NCI-H82 treated with DMSO at 0.1 percent for 48 hours (cell line): ENCODE measurements around the gene TRAPPC2L.

Experiments used
- DNase-seq: peaks from one replicate; lab custom pipeline; 2025; ENCODE audit not compliant: unreplicated experiment; lab: John Stamatoyannopoulos, UW

Gene TRAPPC2L

DNA sequence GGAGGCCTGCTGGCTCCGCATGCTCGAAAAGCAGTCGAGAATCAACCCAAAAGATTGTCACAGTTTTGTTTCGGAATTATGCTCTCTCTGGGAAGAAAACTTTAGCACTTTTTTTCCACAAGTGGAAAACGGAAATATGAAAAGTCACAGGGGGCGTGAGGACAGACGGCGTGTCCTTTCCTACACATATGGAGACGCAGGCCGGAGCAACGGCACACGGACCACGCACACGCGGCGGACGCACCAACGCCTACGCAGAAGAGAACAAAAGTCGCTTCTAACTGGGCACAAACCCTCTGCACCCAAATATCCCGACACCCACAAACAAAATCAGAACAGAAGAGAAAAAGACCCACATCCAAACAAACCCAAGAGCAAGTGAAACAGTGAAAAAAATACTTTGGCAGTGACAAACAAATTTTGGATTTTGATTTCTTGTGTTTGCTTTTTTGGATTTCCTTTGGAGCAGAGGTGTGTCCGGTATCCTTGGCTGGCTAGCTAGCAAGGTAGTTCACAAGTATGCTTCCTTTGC is 18.8 kb downstream of the TRAPPC2L start:
- DNase-seq: no peak

DNA sequence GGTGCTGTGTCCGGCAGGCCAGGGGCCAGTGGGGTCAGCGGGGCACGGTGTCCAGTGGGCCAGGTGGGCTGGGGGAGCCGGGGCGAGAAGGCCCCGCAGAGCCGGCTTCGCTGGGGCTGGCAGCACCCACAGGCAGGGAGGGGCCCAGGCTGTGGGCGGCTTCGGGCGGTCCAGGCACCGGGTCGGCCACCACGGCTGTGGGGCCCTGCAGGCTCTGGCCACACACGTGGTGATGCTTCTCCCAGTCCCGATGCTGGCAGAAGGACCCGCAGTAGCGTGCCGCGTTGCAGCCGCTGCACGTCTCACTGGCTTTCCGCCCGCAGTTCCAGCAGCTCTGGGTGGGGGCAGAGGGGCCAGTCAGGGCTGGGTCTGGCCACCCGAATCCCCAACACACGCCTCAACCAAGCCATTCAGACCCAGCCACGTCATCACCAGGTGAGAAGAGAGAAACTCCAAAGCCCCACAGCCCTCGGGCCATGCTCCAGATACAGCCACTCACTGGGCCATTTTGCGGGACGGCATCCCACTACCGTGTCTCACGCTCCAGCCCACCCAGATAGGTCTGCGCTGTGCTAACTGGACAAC is 20.1 kb downstream of the TRAPPC2L start:
- DNase-seq: no peak

DNA sequence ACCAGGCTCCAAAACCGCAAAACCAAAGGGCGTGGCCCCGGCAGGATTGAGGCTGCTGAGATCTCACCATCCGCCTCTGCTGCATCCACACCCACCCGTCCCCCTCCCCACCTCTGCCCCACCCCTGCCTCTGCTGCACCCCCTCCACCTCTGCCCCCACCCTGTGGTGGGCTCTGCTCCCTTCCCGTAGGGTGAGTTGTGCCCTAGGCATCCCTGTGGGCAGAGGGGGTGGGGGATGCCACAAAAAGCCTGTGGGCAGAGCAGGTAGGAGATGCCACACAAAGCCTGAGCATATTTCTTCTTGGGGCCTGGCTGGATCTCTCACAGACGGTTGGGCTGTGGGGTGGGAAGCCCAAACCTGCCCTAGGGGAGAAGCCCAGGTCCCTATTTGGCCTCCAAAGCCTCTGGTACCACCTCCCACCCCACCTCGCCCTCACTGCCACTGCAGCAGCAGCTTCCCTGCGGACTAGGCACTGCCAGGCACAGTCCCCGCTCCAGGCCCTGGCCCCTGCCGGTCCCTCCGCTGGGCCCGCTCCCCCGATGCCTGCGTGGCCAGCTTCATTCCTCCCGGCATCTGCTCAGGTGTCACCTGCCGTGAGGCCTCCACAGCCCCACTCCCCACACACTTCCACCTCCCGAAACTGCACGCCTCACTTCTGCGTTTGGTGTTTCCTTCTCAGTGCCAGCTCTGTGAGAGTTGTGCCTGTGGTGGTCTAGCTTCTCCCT is 20.8 kb downstream of the TRAPPC2L start:
- DNase-seq: no peak

DNA sequence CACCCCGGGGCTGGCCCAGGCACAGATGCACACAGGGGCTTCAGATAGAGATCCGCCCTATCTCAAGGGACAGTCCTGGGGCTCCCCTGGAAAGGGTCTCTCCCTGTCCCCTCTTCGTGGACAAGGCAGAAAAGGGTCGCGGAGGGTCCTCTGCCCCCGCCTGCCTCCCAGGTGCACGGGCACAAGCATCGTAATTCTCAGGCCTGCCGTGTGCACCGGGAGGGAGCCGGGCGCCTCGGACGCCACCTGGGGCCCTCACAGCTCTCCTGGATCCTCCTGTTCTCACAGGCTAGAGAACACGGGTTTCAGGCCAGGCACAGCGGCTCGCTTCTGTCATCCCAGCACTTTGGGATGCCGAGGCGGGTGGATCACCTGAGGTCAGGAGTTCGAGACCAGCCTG is 21.4 kb downstream of the TRAPPC2L start:
- no peak for DNase-seq

DNA sequence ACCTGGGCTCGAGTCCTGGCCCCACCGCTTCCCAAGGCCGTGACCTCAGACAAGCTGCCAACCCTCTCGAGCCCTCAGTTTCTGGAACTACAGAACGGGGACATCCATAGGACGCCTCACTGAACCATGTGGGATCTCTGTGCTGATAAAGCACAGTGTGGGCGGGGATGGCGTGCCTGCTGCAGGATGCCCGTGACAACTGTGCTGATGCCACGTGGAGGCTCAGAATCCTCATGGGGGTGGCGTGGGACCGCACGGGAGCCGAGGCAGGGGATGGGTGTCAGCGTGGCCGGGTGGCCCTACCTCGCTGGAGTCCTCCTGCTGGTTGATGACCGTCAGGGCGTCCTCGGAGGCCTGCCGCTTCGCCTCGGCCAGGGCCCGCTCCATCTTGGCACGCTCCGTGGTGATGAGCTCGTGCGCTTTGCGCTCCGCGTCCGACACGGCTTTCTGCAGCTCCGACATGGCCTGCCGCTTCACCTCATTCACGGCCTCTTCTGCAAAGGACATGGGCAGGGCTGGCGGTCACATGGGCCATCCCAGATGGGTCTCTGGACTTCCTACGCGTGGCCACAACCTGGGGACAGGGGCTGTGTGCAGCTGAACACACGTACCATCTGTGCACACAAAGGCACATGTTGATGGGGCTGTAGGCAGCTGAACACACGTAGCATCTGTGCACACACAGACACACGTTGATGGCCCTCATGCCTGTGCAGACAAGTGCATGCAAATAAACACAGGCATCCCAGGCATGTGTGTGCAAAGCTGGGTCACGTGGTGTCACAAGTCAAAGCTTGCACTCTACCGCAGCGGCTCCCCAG is 22.2 kb downstream of the TRAPPC2L start:
- DNase-seq: no peak

DNA sequence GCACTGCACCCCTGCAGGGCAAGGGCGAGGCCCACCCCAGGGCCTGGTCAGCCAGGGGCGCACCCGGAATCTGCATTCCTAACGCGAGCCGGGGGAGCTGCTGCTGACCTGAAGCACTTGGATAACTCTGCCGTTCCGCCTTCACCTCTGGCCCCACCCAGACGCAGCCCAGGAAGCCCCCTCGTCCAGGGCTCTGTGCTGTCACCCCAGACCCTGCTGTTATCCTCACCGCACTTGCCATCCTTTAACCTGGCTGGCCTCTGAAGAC is 22.8 kb downstream of the TRAPPC2L start:
- no peak for DNase-seq

DNA sequence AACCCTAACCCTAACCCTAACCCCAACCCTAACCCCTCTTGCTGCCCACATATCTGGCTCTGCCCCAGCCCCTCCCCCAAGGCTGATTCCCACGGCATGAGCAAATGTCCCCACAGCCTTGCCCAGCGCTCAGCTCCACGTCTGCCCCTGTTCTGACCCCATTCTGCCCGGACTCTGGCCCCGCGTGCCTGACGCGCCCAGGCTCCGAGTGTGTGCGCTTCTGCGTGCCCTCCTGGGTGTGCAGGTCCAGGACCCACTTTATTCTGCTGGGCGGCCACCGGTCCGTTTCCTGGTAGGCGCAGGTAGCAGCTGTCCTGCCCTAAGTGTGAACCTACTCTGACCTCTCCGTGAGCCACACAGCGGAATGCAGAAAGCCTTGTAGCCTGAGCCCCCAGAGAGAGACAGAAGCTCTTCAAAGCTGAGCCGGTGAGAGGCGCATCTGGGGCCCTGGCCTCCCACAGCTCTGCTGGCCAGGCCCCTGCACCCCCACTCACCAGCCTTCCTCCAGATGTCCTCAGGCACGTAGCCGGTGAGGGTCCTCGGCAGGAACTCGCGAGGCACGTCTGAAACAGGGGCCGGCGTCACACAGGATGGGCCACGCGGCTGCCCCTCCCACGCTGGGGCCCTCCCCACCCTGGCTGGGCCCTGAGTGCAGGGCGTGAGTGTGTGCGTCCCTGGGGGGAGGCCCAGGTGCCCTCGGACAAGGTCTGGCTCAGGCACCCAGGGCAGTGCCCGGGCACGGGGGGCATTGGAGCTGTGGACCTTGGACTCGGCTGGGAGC is 23.5 kb downstream of the TRAPPC2L start:
- no peak for DNase-seq

DNA sequence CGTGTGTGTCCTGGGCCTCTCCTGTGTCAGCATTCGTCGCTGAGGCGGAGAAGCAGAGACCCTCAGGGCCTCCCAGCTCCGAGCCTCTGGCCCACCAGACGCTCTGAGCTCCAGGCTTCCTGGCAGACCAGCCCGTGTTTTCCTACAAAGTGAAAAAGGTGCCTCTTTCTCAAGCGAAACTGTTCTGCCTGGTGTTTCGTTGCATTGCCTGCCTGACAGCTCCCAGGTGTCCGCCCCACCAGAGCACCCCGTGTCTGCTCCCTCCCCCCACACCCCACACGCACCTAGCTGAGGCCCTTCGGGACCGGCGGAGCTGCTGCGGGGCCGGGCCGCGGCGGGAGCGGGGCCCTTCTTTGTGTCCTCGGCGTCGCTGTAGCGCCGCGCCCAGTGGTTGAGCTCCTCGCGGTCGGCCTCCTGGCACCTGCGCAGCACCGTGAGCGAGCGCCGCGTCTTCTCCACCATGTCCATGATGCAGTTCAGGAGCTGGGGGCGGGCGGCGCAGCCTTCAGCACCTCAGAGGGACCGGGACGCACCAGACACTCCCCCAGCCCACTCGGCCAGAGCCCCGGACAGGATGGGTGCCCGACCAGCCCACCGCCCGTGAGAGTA is 24.2 kb downstream of the TRAPPC2L start:
- no peak for DNase-seq

DNA sequence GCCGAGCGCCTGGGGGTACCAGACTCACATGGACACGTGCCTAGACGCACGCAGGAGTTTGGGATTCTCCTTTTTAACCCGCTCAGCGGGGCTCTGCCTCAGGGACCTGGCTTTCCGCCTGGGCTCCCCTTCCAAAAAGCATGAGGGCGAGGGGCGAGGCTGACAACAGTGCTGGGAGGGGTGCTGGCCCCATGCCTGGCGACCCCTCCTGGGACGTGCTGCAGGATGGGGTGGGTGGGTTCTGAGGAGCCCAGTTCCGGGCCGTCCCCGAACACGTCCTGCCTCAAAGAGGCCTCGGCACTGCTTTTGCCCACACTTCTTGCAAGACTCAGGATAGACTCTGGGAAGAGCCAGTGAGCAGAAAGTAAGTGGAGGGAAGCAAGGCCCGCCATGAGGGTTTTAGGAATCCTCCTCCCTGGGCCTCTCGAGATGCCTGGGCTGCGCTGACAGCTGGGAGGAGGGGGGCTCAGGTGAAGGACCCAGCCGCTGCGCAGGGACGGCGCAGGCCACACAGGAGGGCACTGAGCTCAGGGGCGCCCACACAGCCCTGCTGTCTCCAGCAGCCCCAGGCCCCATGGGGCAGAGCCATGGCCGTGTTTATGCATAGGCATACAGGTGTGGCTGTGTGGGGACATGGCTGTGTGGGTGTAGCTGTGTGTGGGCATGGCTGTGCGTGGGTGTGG is 24.9 kb downstream of the TRAPPC2L start:
- DNase-seq: no peak

DNA sequence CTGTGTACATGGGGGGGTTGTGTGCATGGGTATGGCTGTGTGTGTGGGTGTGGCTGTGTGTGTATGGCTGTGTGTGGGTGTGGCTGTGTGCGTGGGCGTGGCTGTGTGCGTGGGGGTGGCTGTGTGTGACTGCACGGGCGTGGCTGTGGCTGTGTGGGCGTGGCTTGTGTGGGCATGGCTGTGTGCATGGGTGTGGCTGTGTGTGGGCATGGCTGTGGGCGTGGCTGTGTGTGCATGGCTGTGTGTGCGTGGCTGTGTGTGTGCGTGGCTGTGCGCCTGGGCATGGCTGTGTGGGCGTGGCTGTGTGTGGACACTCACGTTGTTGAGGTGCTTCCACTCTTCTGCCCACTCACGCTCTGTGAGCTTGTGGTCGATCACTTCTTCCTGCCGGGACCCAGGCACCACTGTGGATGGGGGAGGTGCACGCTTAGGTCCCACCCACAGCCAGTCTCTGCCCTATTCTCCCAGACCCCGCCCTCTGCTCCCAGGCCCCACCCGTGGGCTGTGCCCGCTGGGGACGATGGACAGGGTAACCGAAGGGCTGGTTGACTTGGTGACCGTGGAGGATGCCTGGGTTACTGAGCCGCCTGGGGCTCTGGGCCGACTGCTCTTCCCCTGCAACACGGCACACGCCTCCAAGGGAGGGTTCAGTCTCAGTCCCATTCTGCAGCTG is 25.6 kb downstream of the TRAPPC2L start:
- no peak for DNase-seq

DNA sequence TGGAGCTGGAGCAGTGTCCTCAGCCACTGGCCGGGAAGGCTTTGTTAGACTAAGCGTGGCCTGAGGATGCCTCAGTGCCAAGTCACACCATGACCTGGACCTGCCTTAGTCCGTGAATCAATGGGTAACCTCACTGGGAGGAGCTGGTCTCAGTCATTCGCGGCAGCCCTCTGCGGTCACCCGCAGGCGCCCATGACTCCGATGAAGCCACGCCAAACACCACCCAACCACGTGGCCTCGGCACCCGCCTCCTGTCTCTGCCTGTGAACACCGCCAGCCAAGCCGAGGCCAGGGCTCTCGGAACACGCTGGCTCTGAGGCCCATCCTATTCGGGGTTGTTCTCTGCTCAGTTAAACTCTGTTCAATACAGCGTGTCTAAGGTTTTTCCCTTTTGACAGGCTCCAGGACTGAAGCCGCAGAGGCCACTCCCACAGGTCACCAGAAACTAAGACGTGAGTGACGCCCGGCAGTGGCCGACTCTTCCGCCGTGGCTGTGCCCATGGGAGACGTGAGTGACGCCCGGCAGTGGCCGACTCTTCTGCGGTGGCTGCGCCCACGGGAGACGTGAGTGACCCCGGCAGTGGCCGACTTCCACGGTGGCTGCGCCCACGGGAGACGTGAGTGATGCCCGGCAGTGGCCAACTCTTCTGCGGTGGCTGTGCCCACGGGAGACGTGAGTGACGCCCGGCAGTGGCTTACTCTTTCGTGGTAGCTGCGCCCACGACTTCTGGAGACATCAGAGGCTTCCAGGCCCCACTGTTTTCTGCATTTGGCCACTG is 26.4 kb downstream of the TRAPPC2L start:
- no peak for DNase-seq

DNA sequence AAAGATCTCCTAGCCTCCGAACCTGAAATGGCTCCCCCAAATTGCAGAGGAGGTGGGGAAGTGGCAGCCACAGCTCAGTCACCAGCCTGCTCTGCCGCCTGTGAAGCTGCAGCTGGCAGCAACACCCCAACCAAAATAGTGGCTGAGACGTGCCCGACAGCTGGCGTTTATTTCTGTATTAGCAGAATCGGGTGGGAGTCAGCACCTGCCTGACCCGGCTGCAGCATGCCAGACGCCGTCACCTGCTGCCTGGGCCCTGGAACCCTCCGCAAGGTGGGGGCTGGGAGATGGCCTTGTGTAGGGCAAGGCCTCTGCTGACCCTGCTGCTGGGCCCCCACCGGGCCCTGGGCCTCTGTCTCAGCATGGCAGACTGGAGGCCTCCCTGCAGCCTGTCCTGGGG is 27.0 kb downstream of the TRAPPC2L start:
- no peak for DNase-seq

DNA sequence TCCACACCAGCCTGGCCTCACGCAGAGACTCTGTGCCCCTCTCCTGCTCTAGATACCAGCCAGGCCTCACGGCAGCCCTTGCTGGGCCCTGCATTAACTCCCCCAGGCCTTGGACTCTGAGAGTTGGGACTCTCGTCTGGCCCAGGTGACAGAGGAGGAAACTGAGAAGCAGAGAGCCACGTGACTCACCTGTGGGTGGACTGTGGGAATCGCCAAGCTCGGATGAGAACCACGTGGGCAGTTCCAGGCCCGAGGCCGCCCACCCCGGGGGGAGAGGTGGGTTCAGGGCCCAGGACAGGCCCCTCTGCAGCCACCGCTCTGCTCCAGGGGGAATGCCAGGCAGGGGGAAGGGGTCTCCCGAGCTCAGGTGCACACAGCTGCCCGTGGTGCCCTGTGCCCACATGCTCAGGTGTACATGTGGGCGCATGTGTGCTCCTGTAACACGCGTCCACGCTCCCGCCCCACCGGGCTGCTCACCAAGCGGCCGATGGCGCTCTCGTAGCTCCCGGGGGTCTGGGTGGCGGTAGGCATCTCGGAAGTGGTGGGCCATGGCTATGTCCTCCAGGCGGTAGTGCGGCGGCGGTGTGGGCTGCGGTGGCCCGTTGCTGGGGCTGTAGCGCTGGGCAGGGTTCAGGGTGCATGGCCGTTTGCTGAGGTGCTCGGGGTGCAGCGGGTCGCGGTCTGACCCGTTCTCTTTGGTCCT is 27.8 kb downstream of the TRAPPC2L start:
- no peak for DNase-seq

DNA sequence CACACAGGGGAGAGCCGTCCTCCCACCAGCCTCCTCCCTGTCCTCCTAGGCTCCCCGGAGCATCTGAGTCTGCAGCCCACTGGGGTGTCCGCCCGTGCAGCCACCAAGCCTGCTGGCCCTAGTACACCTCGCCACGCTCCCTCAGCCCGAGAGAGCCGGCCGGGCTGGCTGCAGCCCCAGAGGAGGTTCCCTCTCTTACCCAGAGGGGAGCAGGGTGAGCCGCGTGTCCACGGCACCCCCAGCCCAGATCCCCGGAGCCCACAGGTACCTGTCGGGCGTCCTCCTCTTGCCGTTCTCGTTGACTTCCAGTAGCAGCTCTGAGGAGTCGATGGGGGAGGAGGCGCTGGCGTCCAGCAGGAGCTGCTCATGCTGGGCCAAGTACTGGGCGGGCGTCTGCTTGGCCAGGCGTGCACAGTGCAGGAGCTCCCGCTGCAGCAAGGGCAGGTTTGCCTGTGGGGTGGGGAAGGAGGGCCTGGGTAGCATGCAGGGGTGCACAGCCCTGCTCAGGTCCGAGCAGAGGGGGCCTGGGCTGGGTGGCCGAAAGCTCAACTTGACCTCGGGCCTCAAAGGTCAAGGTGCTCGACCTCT is 28.9 kb downstream of the TRAPPC2L start:
- no peak for DNase-seq

DNA sequence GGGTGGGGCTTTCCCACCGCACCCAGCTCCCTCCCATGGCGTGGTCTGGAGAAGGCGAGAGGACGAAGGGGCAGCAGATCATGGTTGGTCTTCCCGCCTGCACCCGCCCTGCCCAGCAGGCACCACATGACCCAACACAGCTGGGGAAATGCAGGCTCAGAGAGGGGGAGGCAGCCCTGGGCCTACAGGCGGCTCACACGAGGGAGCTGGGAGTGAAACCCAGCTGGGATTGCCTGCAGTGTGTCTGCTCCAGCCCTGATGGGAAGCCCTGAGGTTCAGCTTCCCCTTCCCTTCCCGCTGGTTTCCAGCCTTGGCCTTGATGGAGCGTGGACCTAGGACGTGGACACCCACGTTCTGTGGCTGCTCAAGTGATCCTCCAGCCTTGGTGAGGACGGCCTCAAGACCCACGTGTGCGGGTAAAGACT is 29.5 kb downstream of the TRAPPC2L start:
- DNase-seq: no peak

DNA sequence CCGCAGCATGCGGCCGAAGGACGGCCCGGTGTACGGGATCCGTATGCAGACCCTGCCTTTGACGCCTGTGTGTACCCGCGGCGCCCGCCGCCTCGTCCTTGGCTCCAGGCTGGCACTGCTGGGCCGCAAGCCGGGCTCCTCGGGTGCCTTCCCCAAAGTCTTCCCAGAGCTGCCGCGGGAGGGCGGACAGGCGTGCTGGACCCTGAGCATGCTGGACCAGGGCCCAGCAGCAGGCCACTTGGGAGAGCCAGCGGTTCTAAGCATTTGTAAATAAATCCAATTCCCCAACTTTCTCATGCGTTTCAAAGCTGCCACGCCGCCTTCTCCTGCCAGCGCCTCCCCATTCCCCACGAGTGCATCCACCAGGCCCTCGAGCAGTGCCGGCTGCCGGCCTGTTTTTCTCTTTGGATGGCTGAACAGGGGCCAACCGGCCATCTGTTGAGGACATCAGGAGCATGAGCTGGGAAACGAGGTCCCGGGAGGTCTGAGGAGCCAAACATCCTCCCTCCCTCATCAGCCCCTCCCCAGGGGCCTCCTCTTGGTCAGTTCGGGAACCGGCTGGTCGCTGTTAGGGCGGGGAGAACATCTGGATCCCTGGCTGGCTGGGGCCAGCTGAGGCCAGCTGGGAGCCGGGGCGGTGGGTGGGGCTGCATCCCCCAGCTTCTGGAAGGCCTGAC is 30.1 kb downstream of the TRAPPC2L start:
- DNase-seq: peak; percentile 23

DNA sequence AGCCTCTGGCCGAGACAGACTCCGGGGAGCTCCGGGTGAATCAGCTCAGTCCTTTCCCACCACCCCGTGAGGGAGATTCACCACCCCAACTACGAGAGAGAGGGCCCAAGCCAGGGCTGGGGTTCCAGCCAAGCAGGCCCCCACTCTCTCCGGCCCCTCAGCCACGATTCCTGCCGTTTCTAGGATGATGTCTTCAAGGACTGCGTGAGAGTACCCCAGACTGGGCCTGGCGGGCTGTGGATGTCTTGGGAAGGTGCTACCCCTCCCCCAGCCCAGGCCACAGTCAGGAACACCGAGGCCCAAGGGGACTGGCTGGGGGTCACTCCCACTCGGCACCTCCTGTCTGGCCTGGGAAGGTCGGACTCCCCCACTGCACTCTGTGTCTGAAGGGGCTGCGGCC is 31.1 kb downstream of the TRAPPC2L start:
- DNase-seq: no peak
